GM19455 (cell line): ENCODE measurements around the gene ADA.
"Not testable (repeated sequence)": the region's sequence is repeated elsewhere in the genome, so short reads cannot be mapped to it uniquely, and the experiment has no call there.

ENCODE experiments used
- ATAC-seq: cut with Tn5 transposase; IDR thresholded peaks from one replicate; pipeline ENCODE4 v1.9.1; 2021; ENCODE audit not compliant: unreplicated experiment

The ADA gene

DNA sequence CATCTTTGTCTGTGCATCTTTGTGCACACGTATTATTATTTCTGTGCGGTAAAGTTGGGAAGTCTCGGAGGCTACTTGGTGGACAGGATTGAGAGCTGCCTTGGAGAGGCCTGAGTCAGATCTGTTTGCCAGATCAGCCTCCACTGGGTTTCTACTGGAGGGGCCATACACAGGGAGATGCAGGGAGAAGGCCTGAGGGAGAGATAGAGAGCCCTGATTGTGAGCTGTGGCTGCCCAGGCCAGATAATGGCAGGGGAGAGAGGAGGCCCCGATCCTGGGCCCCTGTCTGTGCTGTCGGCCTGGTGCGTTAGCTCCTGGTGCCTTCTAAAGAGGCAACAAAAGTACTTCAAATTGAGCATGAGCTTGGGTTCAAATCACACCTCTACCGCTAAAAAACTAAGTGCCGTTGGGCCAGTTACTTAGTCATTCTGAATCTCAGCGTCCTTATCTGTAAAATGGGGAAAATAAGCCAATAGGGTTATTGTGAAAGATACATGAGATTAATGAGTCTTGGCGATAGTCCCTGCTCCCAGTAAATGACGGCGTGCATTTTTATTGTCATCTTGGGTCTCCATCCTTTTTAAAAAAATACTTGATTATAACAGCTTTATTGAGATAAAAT lies 27.6 kb upstream of the ADA start:
- no peak for ATAC-seq

DNA sequence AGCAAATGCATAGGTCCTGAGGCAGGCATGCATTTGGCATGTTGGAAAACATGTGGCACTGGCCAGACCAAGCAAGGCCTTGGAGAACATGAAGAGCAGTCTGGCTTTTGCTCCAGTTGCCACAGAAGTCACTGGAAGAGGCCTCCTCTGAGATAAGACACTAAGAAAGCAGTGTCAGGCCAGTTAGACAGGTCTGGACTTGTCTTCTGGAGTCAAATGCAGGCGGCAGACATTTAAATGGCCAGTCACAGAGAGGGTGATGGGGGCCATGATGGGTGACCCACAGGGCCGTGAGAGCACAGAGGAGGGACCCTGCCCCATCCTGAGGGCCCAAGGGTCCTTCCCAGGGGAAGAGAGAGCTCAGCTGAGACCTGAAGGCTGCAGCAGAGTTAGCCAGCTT lies 26.7 kb upstream of the ADA start:
- ATAC-seq = no peak

DNA sequence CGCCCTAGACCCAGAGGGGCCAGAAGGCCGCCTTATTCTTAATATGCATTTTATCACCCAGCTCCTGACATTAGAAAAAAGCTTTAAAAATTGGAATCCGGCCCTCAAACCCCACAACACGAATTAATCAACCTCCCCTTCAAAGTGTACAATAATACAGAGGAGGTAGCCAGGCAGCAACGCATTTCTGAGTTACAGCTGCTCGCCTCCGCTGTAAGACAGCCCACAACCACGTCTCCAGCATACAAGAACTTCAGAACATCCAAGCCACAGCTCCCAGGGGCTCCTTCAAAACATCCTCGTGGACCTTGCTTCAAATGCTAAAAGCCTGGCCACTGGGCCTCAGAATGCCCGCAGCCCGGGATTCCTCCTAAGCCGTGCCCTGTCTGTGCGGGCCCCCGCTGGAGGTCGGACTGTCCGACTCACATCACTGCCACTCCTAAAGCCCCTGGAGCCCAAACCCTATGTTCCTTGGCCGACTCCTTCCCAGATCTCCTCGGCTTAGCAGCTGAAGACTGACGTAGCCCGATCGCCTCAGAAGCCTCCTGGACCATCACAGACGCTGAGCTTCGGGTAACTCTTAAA lies 20.9 kb upstream of the ADA start:
- not testable (repeated sequence) for ATAC-seq

DNA sequence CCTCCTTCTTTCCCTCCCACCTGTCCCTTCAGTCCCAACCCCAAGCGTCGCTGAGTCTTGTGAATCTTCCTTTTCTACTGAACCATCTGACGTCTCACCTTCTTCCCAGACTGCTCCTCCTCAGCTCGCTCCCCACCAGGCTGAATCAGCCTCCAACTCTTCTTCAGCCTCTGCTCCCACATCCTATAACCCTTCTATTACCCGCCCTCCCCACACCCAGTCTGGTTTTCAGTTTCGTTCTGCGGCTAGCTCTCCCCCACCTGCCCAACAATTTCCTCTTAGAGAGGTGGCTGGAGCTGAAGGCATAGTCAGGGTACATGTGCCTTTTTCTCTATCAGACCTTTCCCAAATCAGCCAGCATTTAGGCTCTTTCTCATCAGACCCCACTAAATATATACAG lies 20.0 kb upstream of the ADA start:
- not testable (repeated sequence) for ATAC-seq

DNA sequence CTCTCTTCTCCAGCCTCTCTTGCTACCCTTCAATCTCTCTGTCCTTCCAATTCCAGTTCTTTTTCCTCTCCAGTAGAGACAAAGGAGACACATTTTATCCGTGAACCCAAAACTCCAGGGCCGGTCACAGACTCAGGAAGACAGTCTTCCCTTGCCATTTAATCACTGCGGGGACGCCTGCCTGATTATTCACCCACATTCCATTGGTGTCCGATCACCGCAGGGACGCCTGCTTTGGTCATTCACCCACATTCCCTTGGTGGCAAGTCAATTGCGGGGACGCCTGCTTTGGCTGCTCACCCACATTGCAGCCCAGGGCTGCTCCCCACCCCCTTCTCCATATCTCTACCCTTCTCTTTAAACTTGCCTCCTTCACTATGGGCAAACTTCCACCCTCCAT lies 19.4 kb upstream of the ADA start:
- ATAC-seq = not testable (repeated sequence)

DNA sequence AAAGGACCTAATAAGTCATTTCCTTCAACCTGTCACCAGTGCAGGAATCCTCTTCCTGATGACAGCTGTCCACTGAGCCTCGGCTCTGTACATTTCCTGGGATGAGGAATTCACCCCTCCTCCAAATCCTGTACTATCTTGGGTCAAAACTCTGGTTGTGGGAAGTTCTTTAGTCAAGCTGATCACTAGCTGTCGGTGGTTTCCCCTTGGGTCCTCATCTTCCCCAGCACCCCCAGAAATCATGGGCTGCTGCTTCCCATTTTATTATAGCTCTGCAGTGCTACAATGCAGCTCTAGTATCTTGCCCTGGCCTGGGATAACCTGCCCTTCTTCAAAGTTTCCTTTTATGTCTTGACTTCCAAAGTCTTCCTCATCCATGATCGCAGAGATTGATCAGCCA lies 14.6 kb upstream of the ADA start:
- no peak for ATAC-seq

DNA sequence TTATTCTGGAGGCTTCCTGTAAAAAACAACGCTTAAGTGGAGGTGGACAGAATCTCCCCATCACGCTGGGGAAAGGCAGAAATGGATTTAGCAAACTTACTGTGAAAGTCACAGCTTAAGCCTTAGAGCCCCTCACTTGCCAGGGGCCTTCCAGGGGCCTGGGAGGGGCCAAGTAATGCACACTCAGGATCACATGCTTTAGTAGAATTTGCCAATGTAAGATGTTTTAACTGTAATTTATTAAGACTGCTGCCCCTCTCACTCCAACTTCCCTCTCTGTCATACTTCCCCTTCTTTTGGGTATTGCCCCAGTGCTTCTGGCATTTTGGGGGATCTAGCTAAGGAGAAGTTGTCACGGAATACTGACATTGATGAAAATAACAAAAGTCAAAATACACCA lies 12.6 kb upstream of the ADA start:
- ATAC-seq = no peak

DNA sequence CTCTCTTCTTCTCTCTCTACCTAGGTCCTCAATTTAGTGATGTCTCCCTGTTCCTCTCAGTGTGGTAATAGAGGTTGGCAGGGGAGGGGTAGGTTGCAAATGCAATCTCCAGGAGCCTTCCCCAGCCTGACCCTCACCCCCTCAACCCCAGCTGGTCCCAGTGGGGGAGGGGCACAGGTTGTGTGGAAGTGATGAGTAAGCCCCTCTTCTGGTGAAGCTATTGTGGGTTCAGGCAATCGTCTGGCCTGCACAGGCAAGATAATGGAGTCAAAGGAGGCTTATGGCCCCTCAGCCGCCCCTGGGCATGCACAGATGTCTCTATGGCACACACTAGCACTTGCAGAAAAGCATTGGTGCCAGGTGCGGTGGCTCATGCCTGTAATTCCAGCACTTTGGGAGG lies 10.8 kb upstream of the ADA start:
- no peak for ATAC-seq

DNA sequence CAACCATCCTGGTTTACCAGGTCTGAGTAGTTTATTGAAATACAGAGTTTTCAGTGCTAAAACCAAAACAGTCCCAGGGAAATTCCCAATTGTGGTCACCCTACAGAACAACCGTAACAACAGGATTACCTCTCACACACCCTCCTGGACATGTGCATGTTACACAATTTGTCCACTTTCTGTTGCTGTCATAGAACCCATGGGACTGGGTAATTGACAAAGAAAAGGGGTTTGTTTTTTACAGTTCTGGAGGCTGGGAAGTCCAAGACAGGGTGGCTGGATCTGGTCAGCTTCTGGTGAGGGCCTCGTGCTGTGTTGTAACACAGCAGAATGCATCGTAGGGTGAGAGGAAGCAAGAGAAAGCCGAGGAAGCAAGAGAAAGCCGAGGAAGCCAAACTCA lies 9.1 kb upstream of the ADA start:
- ATAC-seq = no peak

DNA sequence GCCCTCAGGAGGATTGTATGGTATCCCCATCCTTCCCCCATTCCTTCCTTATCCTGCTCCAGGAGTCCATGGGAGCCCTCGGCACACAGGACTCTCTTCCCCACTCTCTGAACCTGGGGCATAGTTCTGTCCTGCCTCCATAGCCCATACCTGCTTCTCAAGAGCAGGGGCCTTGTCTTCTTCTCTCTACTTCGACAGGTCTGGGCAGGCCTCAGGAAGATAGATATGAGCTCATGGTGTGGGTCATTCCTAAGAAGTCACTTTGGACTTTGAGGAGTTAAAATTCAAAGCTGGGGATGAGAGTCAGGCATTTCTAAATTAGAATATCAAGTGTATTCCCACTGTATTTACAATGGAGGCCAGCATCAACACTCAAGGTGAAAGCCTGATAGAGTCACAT lies 8.4 kb upstream of the ADA start:
- ATAC-seq = no peak

DNA sequence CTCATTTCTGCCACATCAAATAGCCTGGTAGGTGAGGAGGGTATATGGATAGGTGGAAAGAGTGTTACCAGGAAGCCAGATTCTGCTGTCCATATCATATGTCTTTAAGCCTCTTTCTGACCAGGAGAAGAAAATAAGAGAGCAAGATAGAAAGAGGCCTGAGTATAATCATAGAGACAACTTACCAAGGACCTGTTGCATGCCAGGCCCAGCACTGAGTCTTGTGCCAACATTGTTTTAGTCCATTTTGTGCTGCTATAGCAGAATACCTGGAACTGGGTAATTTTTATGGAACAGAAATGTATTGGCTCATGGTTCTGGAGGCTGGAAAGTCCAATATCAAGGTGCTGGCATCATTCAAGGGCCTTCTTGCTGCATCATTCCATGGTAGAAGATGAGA lies 7.3 kb upstream of the ADA start:
- ATAC-seq = no peak

DNA sequence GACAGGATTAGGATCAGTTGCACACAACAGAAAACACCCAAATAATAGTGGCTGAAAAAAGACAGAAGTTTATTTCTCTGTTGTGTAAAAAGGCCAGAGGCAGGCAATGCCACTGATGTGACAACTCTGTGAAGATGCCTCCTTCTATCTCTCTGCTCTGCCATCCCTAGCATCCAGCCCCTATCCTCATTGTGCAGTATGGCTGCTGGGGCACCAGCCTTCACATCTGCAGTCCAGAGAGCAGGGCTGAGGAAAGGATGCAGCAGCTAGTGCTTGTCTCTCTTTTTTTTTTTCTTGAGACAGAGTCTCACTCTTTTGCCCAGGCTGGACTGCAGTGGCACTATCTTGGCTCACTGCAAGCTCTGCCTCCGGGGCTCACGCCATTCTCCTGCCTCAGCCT lies 6.4 kb upstream of the ADA start:
- no peak for ATAC-seq

DNA sequence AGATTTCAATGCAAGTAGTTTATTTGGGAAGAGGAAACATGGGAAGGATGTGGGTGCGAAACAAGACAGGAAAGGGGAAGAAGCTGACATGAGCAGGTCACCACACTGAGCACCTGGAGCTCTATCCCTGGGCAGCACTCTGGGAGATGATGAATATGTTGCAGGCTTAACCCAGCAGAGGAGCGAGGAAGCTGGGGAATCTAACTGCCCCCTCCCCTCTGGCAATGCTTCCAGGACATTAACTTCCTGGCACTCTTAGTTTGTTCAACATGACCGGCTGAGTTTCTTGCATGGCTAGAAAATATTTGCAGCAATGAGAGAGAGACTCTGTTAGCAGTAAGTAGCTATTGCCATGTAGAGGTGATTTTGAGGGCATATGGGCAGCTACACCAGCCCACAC lies 4.9 kb upstream of the ADA start:
- no peak for ATAC-seq

DNA sequence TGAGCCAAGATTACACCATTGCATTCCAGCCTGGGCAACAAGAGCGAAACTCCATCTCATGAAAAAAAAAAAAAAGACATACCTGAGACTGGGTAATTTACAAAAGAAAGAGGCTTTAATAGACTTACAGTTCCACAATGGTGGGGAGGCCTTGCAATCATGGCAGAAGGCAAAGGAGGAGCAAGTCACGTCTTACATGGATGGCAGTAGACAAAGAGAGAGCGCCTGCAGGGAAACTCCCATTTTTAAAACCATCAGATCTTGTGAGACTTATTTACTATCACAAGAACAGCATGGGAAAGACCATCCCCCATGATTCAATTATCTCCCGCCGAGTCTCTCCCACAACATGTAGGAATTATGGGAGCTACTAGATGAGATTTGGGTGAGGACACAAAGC lies 2.7 kb upstream of the ADA start:
- not testable (repeated sequence) for ATAC-seq

DNA sequence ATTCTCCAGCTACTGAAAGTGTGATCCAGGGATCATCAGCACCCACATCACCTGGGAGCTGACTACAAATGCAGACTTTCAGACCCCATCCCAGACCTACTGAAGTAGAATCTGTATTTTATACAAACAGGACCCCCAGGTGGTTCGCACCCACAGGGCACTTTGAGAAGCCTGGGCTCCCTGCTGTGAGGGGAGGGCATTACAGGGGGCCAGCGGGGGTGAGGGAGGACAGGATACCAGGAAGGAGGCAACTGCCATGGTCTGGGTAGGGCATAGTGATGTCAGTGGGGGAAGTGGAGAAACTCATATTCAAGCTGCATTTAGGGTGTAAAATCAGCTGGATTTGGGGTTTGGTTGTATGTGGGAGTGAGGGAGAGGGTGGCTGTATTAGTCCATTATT lies 2.0 kb upstream of the ADA start:
- no peak for ATAC-seq

DNA sequence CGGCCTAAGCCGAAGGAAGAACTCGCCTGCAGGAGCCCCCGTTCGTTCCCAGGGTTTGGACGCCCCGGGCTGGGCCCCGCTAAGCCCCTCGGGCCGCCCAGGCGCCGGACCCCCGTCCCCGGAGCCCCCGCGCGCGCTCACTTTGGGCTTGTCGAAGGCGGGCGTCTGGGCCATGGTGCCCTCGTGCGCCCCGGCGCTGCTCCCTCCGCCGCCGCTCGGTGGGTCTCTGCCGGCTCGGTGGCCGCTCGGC lies 140 bp downstream of the ADA start:
- ATAC-seq = no peak

DNA sequence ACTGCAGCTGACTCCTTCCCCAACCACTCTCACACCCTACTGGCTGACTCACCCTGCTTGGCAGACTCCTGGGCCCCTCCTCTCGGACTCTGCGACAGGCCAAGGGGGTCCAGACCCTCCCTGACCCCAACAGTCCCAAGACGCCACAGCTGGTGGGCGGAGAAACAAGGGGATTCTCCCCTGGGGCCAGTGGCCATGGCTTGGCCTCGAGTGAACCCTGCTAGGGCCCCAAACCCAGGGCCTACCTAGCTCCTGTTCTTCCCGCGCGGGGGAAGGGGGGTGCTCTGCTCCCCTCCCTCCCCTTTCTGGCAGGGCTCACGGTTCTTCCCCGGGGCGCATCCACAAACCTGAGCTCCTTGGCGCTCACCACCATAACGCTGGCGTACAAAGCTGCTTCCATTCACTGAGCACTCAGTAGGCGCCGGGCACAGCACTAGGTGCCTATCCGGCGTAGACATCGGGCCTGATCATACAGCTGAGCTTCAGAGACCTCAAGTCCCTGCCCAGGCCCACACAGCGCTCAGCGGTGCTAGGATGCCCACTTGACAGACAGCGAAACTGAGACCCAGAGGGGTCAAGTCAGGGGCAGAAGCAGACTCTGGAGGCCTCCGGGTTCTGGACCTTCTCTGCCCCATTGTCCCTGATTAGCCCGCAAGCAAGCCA lies 597 bp downstream of the ADA start:
- no peak for ATAC-seq

DNA sequence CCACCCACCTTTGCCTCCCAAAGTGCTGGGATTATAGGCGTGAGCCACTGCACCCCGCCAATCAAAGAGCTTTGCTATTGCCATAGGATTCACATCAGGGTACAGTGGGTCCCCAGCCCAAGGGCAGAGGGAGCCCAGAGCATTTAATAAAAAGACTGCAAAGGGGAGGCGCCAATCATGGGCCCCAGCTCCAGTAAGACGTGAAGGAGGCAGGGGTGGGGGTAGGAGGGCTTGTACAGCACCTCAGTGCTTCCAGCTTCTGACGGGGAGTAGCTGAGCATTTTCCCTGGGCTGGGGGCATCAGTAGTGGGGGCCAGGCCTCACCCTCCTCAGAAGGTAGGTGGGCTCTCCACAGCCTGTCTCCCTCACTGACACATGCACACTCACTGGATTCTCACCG lies 1.5 kb downstream of the ADA start:
- no peak for ATAC-seq

DNA sequence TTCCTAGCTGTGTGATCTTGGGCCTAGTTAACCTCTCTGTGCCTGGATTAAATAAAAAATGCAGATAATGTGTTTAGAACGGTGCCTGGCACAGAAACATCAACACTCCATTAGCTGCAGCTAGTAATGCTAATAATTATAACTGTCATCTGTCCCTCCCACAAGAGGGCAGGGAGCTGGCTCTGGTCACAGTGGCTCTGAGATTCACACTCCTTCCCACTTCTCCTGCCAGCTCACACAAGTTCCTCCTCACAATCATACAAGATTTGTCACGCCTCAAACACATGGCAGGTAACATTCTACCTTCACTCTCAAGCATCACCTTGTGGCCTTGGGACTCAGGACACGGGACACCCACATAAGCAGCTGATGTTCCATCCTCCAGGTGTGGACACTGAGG lies 2.4 kb downstream of the ADA start:
- no peak for ATAC-seq

DNA sequence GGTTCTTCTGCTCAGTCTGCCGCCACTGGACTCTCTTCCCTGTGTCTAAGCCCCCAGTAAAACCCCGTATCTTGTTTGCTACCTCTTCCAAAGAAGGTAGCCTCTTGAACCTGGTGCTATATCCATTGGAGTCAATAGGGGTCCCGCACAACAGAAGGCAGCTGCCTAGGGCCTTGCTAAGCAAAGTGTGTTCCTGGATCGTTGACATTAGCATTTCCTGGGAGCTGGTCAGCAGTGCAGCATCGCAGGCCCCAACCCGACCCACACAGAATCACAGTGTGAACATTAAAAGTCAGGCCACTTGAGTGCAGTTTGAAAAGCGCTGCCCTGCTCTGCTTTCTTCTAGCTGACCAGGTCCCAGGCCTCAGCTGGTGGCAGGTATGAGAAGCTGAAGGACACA lies 2.9 kb downstream of the ADA start:
- ATAC-seq = no peak

DNA sequence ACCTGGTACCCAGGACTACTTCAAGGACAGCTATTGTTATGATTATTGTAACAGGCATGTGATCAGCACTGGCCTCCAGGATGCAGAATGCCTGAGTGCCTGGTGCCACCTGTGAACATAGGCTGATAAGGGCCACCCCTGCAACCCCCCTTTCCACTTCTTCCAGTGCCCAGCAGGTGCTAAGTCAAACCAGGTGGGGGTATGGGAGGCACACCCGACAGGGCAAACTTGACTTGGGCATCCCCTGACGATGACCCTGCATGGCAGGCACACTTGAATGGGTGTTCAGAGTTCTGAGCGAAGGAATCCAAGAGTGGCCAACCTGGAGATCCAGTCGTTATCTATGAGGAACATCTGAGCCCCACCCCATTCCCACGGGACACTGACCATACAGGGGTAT lies 3.4 kb downstream of the ADA start:
- no peak for ATAC-seq

DNA sequence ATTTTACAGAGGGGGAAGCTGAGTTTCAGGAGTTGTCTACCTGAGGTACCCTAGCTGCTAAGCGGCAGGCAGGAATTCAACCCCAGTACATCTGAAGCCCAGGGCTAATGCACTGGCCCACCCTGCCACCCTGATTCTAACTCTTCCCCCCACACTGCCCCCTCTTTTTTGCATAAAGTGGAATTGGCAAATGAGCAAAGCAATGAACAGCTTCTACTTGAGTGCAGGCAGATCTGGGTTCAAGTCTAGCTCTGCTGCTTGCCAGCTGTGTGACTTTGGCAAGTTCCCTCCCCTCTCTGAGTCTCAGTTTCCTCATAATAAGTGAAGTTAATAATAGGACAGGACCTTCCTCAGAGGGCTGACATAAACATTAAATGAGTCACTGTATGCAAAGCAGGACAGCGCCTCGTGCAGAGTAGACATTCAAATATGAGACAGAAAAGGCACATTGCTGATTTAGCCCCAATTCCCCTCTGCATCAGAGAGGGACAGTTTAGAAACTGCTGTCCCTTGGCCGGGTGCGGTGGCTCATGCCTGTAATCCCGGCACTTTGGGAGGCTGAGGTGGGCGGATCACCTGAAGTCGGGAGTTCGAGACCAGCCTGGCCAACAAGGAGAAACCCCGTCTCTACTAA lies 4.7 kb downstream of the ADA start:
- ATAC-seq = peak; percentile 47
